ENCODE measurements around the gene KCNB1. TPM values are rescaled to one million over a fixed set of nuclear protein-coding genes. Genes with fewer than 3 reads are reported as not detected.
A peak's percentile ranks its signal among the peaks of the same experiment; 100 is the strongest.

Gene KCNB1
- total RNA-seq, 1 donor from 2014 or later: 6.5 TPM

DNA sequence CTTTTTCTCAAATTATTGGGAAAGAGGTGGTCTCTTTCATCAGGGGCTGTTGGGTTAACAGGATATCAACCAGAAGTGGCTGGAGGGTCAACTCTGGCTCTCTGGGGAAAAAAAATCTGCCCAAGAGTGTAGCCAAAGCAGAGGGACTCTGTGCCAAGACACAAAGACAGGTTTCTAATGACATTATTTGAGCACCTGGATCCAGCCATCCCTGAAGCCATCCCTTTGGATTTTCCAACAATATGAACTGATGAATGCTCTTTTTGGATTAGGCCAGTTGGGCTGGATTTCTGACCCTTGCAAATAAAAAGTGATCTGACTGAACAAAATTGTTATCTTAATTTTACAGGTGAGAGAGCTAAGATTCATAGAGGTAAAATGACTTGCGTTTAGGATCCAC lies 88.7 kb downstream of the KCNB1 start:
- no peak for DNase-seq (ENCODE audit: low spot score)
- ATAC-seq: no peak

DNA sequence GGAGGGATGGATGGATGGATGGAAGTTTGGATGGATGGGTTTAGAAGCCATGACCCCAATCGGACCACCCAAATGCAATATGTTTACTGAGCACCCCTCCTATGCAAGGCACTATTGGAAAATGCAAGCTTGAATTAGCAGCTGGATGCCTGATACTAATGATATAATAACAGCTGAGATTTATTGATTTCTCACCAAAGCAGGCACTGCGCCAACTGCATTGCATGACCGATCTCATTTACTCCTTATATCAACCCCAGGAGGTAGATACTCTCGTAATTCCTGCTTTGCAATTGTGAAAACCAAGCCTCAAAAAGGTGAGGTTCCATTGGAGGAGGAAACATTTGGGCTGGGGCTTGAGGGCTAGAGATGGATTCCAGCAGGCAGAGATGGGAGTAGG lies 89.7 kb downstream of the KCNB1 start:
- no peak for DNase-seq (ENCODE audit: low spot score)
- ATAC-seq: no peak

DNA sequence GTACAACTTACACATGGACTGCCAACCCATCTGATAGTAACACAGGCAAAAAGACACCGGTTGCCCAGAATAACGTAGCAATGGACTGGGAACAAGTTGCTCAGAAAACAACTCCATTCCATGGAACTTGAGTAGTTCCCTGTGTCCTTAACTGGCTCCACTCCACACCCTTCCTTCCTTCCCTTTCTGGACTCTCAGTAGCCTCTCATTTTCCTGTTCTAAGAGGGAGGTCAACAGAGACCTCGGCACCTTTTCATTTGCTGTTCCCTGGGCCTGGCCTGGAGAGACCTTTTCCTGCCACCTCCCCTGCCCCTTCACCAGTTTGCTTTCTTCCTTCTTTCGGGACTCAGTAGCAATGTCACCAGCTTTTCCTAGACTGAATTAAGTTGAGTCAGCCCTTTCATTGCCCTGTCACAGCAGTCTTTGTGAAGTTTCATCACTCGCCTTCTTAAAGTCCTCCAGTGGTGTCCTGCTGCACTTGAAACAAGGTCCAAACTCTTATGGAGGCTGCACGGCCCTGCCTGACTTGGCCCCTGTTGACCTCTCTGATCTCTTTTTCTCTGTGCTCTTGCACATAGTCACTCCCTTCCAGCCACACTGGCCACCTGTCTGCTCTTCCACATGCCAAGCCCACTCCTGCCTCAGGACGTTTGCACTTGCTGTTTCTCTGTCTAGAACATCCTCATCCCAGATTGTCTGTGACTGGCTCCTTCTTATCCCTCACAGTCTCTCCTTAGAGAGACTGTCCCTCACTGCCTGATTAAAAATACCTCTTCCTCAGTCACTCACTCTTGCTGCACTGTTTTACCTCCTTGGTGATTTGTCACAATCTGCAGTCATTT lies 90.8 kb downstream of the KCNB1 start:
- DNase-seq (ENCODE audit: low spot score): no peak
- no peak for ATAC-seq

DNA sequence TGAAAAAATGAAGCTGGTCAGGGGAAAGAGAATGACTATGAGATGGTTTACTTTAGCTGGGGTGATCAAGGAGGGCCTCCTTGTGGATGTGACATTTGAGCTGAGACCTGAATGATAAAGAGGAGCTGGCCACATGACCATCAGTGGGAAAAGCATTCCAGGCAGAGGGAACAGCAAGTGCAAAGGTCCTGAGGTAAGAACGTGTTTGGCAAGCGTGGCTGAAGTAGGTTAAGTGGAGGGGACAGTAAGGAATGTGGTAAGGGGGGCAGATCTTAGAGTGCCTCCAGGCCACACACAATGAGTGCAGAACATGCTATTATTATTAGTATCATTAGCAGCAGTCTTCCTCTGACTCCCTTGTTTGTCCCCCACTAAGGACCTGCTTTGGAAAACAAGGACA lies 92.6 kb downstream of the KCNB1 start:
- ATAC-seq (no peak), DNase-seq (ENCODE audit: low spot score) (no peak)

DNA sequence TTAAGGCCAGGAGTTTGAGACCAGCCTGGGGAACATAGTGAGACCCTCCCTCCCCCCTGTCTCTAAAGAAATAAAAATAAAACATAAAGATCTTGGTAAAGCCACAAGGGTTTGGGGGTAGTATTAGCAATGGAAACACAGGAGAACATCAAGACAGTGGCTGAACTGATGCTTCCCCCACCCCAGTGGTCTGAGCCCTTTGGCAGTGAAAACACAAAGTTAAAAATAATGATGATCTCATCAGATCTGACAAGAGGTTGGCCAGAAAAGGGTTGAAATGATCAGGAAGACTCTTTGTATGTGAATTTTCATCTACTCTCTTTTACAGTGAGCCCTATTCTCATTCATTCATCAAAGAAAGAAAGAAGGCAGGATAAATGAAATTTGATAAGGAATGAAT lies 93.7 kb downstream of the KCNB1 start:
- no peak for ATAC-seq
- no peak for DNase-seq (ENCODE audit: low spot score)

DNA sequence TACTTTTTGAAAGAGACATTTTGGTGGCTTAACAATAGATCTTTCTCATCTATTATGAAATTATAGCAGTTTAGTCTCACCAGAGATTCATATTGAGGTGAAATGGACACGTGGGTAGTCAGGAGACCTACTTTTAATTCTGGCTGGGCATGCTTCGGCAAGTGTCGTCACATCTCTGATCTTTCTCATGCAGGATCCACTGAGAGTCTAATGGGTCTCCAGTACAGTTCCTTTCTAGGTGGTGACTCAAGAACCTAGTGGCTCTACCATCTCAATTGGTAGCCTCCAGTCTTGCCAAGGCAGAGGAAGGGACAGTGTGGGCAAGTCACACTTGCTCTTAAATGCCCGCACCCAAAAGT lies 94.9 kb downstream of the KCNB1 start:
- DNase-seq (ENCODE audit: low spot score) (no peak), ATAC-seq (no peak)

DNA sequence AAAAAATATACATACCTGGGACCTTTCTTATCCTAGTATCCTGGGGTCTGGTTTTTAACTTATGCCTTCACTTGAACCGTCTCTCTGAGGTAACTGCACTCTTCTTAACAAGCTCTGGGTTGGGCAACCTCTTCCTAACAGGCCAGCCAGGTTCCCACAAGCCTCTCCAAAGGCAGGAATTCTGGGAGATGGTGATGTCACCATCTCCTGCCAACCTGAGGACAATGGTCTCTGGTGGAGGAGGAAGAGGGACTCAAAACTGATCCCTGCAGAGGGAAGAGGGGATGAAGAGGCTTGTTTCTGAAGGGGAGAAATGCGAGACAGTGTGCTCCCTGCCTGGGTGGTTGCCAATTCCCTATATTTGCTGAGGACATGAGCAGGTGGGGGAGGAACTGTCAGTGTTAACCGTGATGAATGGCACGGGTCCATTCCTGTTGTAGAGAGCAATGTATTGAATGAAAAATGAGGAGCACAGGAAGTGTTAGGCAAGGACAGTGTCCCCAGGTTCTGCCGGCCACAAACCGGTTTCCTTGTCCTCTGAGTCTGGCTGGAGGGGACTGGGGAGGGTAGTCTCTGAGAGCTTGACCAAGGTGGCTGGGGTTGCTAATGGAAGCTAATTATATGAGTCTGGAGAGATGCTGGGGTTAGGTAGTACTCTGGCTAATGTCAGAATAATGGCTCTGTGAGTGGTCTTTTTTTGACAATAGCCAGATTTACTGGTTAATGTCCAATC lies 95.5 kb downstream of the KCNB1 start:
- ATAC-seq (peak; percentile 56), DNase-seq (ENCODE audit: low spot score) (no peak)

DNA sequence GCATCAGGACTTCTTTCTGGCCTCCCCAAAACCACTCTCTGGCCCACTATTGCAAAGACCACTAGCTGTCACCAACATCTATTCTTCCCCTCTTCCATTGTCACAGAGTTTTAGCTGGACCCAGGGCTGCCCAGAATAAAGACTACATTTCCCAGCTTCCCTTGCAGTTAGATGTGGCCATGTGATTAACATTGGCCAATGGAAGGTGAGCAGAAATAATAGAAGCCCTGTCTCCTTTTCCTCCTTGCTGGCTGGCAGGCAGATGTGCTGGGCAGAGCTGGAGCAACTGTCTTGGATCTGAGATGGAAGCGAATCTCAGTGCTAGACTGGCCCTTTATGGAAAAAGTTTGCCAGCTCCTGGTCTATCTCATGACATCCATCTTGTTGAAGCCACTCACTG lies 97.0 kb downstream of the KCNB1 start:
- peak; percentile 40 for ATAC-seq
- no peak for DNase-seq (ENCODE audit: low spot score)

DNA sequence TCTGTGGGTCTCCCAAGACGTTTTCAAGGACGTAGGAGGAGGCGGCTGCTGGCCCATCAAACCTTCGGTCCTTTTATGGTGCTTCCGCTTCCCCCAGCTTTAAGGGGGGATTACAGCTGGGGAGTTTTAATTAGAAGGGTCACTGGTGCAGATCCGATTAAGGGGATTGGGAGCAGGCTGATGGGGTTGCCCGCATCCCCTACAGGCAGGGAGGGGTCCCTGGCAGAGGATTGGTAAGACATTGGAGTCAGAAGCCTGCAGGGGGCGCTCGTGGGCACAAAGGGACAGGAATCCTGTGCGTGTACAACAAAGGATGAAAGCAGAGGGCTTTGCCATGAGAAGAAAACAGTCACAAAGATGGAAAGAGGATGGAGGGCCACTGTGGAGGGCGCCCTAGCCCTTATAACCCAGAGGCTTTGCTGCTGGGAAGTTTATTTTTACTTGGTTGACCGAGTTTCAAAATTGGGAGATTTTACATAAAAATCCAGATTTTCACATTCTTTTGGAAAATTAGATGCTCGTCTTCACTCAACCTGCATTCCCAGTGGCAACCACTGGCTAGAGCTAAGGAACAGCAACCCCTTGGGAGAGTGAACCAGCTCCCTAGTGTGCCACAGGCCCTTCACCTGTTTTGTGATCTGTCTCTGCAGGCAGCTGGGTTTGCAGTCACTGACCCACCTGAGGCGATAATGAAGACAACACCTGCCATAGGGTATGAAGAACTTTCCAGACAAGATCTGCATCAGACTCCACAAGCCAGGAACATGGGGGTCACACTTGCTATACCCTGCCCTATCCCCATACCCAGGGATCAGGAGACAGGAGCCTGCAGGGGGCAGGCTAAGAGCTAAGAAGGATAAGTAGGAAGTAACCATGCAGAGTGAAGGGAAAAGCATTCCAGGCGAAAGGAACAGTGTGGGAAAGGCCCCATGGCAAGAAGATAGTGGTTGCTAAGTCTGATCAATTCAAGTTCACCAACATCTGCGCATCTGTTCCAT lies 97.7 kb downstream of the KCNB1 start:
- ATAC-seq: peak; percentile 27
- DNase-seq (ENCODE audit: low spot score): peak; percentile 64

DNA sequence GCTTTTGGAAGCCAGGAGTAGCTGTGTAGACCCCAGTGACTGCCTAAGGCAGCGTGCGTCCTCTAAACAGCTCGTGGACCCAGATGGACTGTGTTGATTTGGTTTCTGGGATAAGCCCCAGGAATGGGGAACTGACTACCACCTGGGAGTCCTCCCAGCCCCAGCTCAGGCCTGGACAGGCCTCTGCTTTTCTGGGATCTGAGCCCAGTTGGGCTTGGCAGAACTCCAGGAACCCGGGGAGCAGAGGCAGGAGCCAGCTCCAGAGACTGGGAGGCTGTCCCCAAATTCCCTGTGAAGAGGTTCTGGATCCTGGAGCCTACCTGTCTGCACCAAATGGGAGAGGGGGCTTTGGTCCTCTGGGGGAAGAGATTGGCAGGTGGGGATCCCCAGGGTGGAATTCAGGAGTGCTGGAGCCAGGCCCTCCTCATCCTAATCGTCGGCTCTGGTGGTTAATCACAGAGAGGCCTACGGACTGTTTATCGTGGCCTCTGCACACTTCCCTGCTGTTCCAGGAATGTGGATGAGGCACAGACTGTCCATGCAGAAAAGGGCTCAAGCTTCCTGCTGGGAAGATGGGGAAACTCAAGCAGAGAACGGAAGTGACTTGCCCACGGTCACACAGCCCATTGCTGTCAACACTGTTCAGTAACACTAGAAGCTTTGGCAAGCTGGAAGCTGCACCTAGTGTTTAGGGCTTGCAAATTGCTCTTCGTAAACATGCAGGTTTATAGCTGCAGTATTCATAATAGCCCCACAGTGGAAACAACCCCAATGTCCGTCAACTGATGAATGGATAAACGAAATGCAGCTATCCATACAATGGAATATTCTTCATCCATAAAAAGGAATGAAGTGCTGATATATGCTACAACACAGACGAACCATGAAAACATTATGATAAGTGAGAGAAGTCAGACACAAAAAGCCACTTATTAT lies 100.6 kb downstream of the KCNB1 start:
- ATAC-seq: peak; percentile 93

DNA sequence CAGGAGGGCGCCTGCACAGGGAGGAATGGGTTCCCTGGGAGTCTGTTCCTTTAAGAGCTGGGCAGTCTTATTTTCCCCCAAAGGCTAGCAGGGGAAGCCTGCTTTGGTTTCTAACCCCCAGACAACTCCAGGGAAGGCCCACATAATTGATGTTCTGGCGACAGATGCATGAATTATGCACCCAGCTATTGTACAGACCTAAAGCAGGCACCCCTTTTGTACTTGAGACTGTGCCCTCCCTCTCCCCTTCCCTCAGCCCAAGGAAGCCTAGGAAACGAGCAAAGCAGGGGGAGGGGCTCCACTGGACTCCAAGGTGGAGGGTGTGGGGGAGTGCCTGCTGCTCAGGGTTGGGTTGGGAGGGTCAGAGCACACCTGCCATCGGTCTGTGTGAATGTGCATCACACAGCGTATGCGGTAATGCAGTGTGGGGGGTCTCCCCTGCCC lies 102.1 kb downstream of the KCNB1 start:
- no peak for ATAC-seq
- DNase-seq (ENCODE audit: low spot score): no peak

More for the DNA sequence above, 100.6 kb downstream of the KCNB1 start:
- DNase-seq (ENCODE audit: low spot score): peak; percentile 96

DNA sequence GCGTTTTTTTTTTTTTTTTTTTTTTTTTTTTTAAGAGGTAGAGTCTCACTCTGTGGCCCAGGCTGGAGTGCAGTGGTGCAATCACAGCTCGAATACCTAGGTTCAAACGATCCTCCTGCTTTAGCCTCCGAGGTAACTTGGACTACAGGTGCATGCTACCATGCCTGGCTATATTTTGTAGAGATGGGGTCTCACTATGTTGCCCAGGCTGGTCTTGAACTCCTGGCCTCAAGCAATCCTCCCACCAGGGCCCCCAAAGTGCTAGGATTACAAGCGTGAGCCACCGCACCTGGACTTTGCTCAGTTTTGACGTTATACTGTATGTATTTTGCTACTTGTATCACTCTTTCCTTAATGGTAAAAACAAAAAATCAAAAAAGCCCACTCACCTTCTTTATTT lies 103.1 kb downstream of the KCNB1 start:
- no peak for ATAC-seq
- no peak for DNase-seq (ENCODE audit: low spot score)

DNA sequence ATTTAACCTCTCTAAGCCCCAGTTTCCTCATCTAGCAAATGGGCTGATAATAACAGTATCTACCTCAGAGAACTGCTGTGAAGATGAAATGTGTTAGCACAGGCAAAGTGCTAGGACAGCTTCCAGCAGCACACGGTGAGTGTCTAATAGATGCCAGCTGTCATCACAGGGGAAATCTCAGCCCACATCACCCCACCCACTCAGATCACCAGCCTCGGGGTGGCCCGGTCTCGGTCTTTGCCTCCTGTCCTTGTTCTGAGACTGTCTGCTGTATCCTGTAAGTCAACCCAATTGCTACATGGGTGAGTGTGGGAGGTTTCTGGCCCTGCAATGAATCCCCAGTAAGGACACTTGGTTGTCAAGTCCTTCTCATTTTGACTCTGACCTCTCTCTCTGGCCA lies 105.1 kb downstream of the KCNB1 start:
- DNase-seq (ENCODE audit: low spot score) (no peak), ATAC-seq (no peak)

DNA sequence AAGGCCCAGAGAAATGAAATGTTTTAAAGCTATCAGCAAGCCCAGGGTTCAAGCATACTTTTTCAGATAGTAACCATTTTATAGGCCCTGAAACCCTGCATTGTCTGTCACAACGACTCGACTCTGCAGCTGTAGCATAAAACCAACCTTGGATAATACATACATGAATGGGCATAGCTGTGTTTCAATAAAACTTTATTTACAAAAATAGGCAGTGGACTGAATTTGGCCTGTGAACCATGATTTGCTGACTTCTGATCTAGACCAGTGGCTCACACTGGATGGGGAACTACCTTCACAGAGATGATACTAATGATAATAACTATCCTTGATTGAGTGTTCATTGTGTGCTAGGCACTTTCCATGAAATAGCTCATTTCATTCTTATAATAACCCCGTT lies 107.3 kb downstream of the KCNB1 start:
- ATAC-seq: no peak
- DNase-seq (ENCODE audit: low spot score): no peak

DNA sequence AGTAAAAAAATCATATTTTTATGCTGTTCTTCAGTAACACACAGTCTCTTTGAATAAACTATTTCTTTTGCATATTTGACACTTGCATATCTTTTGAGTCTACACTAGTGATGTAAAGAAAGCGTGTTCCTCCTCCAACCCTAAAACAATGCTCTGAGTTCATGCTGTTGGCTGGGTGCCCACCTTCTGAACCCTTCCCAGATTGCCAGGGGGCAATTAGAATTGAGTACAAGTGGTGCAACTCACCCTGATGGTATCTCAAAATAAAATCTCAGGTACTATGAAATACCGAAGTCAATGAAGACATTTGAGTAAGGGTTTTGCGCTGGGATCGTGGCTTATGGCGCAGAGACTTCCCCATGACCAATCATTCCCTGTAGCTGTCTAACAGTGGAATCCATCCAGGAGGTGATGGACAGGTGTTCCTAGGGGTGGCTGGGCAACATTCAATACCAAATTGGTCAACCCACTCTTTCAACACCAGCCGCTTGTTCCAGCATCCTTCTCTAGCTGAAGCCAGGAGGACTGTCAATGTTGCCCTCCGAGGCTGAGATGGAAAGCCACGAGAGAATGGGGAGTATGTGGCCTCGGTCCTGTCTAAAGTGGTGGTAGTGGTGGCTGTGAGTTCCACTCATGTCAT lies 110.3 kb downstream of the KCNB1 start:
- ATAC-seq: no peak
- DNase-seq (ENCODE audit: low spot score): no peak

DNA sequence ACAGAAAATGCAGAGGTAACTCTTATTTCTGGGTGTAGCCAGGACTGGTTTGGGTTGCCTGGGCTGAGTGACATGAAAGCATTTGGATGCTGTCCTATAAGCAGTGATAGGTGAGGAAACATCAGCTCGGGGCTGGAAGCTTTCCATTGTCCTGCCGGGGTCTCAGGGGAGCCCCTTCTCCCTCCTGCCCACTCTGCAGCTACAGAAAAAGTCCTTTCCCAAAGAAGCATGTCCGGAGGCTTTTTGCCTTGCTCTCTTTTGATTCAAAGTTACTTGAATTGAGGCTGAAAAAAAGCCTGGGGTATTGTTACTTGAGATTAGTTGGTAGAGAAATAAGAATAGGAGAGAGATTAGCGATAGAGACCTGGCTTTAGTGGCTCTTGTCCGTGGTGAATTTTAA lies 113.9 kb downstream of the KCNB1 start:
- ATAC-seq (no peak), DNase-seq (ENCODE audit: low spot score) (no peak)

DNA sequence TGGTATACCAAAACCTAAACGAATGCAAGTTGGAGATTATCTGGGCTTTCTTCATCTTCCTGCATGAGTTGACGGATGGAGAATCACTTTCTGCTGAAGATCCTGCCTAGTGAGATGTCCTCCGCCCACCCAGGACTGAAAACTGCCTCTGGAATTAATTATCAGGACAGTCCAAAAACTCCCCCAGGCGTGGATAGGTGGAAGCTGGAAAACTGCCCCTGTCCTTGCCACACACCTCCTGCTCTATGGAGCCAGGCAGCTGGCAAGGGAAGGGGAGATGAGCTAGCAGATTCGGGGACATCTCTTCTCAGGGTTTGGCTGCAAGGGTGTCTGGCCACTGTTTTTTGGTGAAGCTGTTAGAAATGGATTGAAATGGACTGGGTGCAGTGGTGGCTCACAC lies 115.4 kb downstream of the KCNB1 start:
- DNase-seq (ENCODE audit: low spot score) (peak; percentile 70), ATAC-seq (peak; percentile 86)

DNA sequence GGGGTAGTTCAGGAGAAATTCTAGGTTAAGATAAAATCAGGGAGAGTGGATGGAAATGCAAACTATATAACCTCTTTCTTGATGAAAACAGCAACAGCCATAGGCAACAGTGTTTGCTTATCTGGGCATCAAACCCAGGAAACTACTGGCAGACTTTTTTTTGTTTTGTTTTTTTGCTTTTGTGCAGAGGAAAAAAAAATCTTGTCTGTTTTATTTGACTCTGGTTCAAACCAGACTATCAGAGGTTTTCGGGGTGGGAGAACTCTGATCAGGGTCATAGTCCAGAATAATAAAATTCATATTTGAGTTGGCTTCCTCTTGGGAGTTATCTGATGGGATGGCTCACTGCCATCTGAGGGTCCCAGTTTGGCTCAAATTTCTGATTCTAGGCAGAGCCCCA lies 115.8 kb downstream of the KCNB1 start:
- ATAC-seq (peak; percentile 72), DNase-seq (ENCODE audit: low spot score) (no peak)

DNA sequence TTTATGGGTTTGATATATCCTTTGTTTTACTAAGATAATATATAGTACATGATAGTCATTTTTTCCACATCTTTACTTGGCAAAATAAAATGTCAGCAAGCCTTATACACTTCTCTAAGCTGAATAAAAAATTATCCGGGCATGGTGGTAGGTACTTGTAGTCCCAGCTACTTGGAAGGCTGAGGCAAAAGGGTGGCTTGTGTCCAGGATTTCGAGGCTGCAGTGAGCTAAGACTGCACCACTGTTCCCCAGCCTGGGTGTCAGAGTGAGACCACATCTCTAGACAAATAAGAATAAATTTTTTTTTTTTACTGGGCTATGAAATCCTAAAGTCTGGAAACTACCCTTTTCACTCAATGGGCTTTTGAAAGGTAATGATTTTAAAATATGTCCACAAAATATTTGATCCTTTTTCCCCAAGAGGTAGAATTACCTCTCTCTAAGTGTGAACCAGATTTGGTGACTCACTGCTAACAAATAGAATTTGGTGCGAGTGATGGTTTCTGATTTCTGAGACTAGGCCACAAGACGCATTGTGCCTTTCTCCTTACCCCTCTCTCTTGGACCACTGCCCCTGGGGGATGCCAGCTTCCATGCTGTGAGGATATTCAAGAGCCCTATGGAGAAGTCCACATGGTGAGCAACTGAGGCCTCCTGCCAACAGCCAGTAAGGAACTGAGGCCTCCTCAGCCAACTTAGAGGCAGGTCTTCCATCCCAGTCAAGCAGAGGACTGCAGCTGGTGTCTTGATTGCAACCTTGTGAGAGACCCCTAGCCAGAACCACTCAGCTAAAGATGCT lies 120.4 kb downstream of the KCNB1 start:
- no peak for DNase-seq (ENCODE audit: low spot score)
- ATAC-seq: no peak
